Esophagus muscularis mucosa (tissue), 4 donors: ENCODE data around the gene COL5A2. TPM values are rescaled to one million over a fixed set of nuclear protein-coding genes. Genes with fewer than 3 reads are reported as not detected.

Experiments
- DNase-seq: peaks from one replicate; pipeline ENCODE4 v3.0.0-alpha.2; 2017; ENCODE audit errors: extremely low spot score
- H3K27ac ChIP-seq, 4 donors: fragments of 200-600 bp; sonication (generic); replicated peaks in 1 of 4; 1 replicate in 3 of 4; 2 replicates in 1 of 4; pipeline ENCODE4 v1.5.1; 2016 to 2019; ENCODE audit warnings: mild to moderate bottlenecking in 1 of 4
- H3K27me3 ChIP-seq, 4 donors: fragments of 200-600 bp; sonication (generic); one replicate each; pipeline versions ENCODE4 v1.5.1 to v1.6.0; 2016 to 2019
- H3K36me3 ChIP-seq, 4 donors: fragments of 200-600 bp; sonication (generic); one replicate each; pipeline ENCODE4 v1.5.1; 2016 to 2019
- H3K4me1 ChIP-seq, 4 donors: fragments of 200-600 bp; sonication (generic); one replicate each; pipeline ENCODE4 v1.5.1; 2016 to 2019
- H3K4me3 ChIP-seq, 4 donors: fragments of 200-600 bp; sonication (generic); 1 replicate in 2 of 4; 2 replicates in 2 of 4; pipeline ENCODE4 v1.5.1; 2016 to 2019; ENCODE audit warnings: mild to moderate bottlenecking in 4 of 4, moderate library complexity in 1 of 4
- H3K9me3 ChIP-seq, 4 donors: fragments of 200-600 bp; sonication (generic); 1 replicate in 3 of 4; 2 replicates in 1 of 4; pipeline ENCODE4 v1.5.1; 2016 to 2019
- CTCF ChIP-seq, 3 experiments: fragments of 200-600 bp in 2 of 3; fragments of 450-650 bp in 1 of 3; sonication (generic) in 2 of 3; IDR thresholded peaks; one replicate each; pipeline ENCODE4 v1.5.1; 2017 to 2019; ENCODE audit warnings: antibody characterized with exemption in 3 of 3, mild to moderate bottlenecking in 2 of 3, moderate library complexity in 1 of 3
- EP300 ChIP-seq: sonication (generic); formaldehyde crosslinking; IDR thresholded peaks from one replicate; pipeline ENCODE4 v1.6.1; 2017; ENCODE audit warnings: antibody characterized with exemption
- POLR2A ChIP-seq: fragments of 450-650 bp; IDR thresholded peaks from one replicate; pipeline ENCODE4 v1.6.1; 2017; ENCODE audit warnings: antibody characterized with exemption, moderate library complexity, mild to moderate bottlenecking, low read depth
- POLR2AphosphoS5 ChIP-seq, 2 donors: sonication (generic); formaldehyde crosslinking; IDR thresholded peaks; one replicate each; pipeline ENCODE4 v1.6.1; 2017; ENCODE audit warnings: antibody characterized with exemption in 2 of 2
- WGBS: methylation state at CpG from one replicate; pipeline ENCODE4 v1.1.5; 2018; 5-methylcytosine and 5-hydroxymethylcytosine counted together
- intact Hi-C: fragments of 100-400 bp; cut with DNase I; formaldehyde crosslinking; loops from one replicate; pipeline ENCODE4 v1.15.1; 2023
- total RNA-seq, 4 donors: library from RNA; depleted of rRNA; stranded (reverse); fragments of >200 nt; gene quantifications; one replicate each; pipeline versions ENCODE4 v1.1.0 to v1.2.1, GENCODE V29; 2016

COL5A2 gene
- total RNA-seq, 4 donors from 2014 or later = 49.9 to 68.5 (median 59.0) TPM

GRCh38 chr2:189111063-189111715 is 68.4 kb downstream of the COL5A2 start:
- peaks cover 0 to 7% (median 0%) of the 10 kb centered on the region in 4 donors for H3K36me3 ChIP-seq
- H3K27ac ChIP-seq = no peak overlapping the region
- H3K9me3 ChIP-seq = no peaks in the 10 kb centered on the region
- no peak overlapping the region for H3K4me3 ChIP-seq
- WGBS = 89% methylated on average over 2 of the region's 2 CpGs
- H3K4me1 ChIP-seq = peaks cover 0 to 25% (median 11%) of the 10 kb centered on the region in 4 donors
- no peak for DNase-seq
- intact Hi-C loops = no loop called here
- no peak for TF ChIP-seq CTCF (IDR thresholded peaks at IDR 0.05)
- no peak for TF ChIP-seq POLR2A
- no peak for TF ChIP-seq POLR2AphosphoS5 (IDR thresholded peaks at IDR 0.05)
- no peak for TF ChIP-seq EP300
- no peaks in the 10 kb centered on the region for H3K27me3 ChIP-seq

- TF ChIP-seq POLR2A = no peak
- no peak for TF ChIP-seq CTCF (IDR thresholded peaks at IDR 0.05)
- TF ChIP-seq POLR2AphosphoS5 (IDR thresholded peaks at IDR 0.05) = no peak
- no peak for TF ChIP-seq EP300
- intact Hi-C loops = loop anchor here (5.0 kb wide), 1 partner anchor 67 kb away; the partner anchor contains the start of gene COL5A2
- Histone ChIP-seq H3K27ac (no peak overlapping the region), H3K27me3 (no peaks in the 10 kb centered on the region), H3K4me3 (no peak overlapping the region), H3K9me3 (no peaks in the 10 kb centered on the region), H3K4me1 (peaks cover 0 to 16% (median 0%) of the 10 kb centered on the region in 4 donors), H3K36me3 (peaks cover 0 to 7% (median 0%) of the 10 kb centered on the region in 4 donors)
- 63% methylated on average over 2 of the region's 2 CpGs for WGBS
- no peak for DNase-seq
Measured at GRCh38 chr2:189109921-189110397, 69.6 kb downstream of the COL5A2 start.

GRCh38 chr2:189104934-189105333 is 74.6 kb downstream of the COL5A2 start:
- no peak for TF ChIP-seq POLR2AphosphoS5 (IDR thresholded peaks at IDR 0.05)
- TF ChIP-seq CTCF (IDR thresholded peaks at IDR 0.05) = no peak
- no peak for TF ChIP-seq EP300
- TF ChIP-seq POLR2A = no peak
- intact Hi-C loops = loop anchor here (5.0 kb wide), 1 partner anchor 72 kb away; the partner anchor contains the start of gene COL5A2
- no peak for DNase-seq
- H3K36me3 ChIP-seq = peaks cover 0 to 7% (median 0%) of the 10 kb centered on the region in 4 donors
- H3K4me3 ChIP-seq = no peak overlapping the region
- H3K9me3 ChIP-seq = no peaks in the 10 kb centered on the region
- no peaks in the 10 kb centered on the region for H3K27me3 ChIP-seq
- peaks cover 0 to 17% (median 0%) of the 10 kb centered on the region in 4 donors for H3K4me1 ChIP-seq
- 42% methylated on average over 2 of the region's 2 CpGs for WGBS
- H3K27ac ChIP-seq = no peak overlapping the region

GRCh38 chr2:189102735-189103134 is 76.8 kb downstream of the COL5A2 start:
- intact Hi-C loops = no loop called here

More at GRCh38 chr2:189102735-189103134, 76.8 kb downstream of the COL5A2 start:
- Histone ChIP-seq H3K4me1 (peaks cover 0 to 23% (median 0%) of the 10 kb centered on the region in 4 donors), H3K4me3 (no peak overlapping the region), H3K36me3 (peaks cover 0 to 4% (median 0%) of the 10 kb centered on the region in 4 donors), H3K27me3 (no peaks in the 10 kb centered on the region), H3K9me3 (no peaks in the 10 kb centered on the region), H3K27ac (no peak overlapping the region)
- TF ChIP-seq POLR2AphosphoS5 (IDR thresholded peaks at IDR 0.05) (no peak), EP300 (no peak), POLR2A (no peak), CTCF (IDR thresholded peaks at IDR 0.05) (no peak)
- 93% methylated on average over 3 of the region's 3 CpGs for WGBS
- DNase-seq = no peak
